ENCODE measurements around the gene SH3BP2. TPM values are rescaled to one million over a fixed set of nuclear protein-coding genes. Genes with fewer than 3 reads are reported as not detected.
"Not testable (repeated sequence)": the region's sequence is repeated elsewhere in the genome, so short reads cannot be mapped to it uniquely, and the experiment has no call there.

SH3BP2 gene
- total RNA-seq, 1 experiment from 2014 or later, result 9.6 TPM

DNA sequence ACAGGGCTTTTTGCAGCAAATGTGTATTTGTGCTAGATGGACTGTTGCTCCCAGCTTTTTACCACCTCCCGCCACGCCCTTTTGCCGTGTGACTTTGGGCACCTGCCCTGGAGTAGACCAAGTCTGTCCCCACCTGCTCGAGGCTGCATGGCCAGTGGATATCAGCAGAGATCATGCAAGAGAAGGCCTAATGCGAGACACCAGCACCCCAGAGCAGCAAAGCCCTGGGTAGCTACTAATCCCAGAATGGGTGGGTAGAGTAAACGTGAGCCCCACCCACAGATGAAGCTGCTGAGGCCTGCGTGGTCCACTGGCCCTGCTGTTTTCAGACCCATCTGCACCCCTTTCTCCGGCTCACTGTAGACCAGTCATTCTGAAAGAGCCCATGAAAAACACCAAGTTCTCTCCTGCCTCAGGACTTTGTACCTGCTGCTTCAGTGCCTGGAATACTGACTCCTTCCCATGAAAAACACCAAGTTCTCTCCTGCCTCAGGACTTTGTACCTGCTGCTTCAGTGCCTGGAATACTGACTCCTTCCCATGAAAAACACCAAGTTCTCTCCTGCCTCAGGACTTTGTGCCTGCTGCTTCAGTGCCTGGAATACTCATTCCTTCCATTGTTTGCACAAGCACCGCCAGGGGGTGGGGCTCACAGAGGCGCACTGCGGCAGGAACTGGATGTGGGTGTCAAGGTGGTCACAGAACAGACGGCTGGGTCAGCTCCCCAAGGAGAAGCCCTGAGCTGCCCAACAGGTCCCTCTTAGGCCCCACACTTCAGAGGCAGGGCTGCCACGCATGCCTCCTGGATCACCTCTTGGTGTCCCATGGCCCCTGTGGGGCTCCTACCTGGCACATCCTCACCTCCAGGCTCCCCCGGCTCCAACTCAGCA lies 31.6 kb upstream of the SH3BP2 start:
- H3K4me3 ChIP-seq, result no peak overlapping the region
- H3K36me3 ChIP-seq, result no peaks in the 10 kb centered on the region
- no peaks in the 10 kb centered on the region for H3K9me3 ChIP-seq
- no peak for DNase-seq
- H3K27me3 ChIP-seq, result no peaks in the 10 kb centered on the region

DNA sequence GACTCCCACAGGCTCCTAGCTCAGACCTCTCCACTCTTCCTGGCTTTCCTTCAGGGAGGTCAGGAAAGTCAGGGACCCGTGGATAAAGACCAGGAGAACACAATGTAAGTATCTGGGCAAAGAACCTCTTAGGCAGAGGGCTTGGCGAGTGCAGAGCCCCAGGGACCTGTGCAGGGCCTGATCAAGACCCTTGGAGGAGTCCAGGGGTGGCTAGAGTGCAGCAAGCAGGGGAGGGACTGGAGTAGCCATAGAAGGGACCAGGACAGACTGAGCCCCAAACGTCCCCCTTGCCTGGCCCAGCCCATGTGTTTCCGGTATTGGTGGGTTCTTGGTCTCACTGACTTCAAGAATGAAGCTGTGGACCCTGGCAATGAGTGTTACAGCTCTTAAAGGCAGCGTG lies 30.8 kb upstream of the SH3BP2 start:
- Histone ChIP-seq H3K36me3 (no peaks in the 10 kb centered on the region), H3K9me3 (no peaks in the 10 kb centered on the region)

GRCh38 chr4:2762486-2763370 lies 30.2 kb upstream of the SH3BP2 start:
- H3K27me3 ChIP-seq, H3K9me3 ChIP-seq, H3K4me3 ChIP-seq, H3K36me3 ChIP-seq, DNase-seq: not testable (repeated sequence)

More for the DNA sequence above, 30.8 kb upstream of the SH3BP2 start:
- no peak for DNase-seq
- H3K4me3 ChIP-seq, result no peak overlapping the region
- no peaks in the 10 kb centered on the region for H3K27me3 ChIP-seq

GRCh38 chr4:2763511-2763967 lies 29.3 kb upstream of the SH3BP2 start:
- no peaks in the 10 kb centered on the region for H3K36me3 ChIP-seq
- no peak overlapping the region; the same call in 1 of the 2 replicates for H3K4me3 ChIP-seq
- no peaks in the 10 kb centered on the region for H3K27me3 ChIP-seq
- H3K9me3 ChIP-seq, result no peaks in the 10 kb centered on the region
- DNase-seq, result no peak

DNA sequence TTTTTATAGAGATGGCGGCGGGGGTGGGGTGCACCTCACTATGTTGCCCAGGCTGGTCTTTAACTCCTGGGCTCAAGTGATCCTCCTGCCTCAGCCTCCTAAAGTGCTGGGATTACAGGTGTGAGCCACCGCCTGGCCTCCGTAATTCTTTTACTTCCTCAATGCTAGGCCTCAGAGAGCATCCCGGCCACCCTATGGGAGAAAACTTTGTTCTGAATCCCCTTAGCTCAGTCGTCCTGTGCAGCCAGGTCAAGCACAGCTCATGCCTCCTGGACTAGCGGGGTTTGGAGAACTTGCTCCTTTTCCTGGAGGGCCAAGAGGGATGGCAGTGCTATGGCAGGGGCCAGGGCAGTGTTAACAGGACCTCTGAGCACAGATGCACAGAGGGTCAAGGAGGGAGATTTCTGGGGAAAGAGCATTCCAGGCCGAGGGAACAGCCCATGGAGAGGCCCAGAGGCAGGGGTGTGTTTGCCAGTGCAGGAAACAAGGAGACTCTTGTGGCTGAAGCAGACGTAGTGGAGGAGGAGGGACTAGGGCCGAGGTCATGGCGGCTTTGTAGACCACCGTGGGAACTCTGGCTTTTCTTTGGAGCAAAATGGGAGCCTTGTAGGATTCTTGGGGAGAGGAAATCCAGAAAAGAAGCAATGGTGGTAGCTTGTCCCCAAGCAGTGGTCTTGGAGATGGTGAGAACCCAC lies 26.9 kb upstream of the SH3BP2 start:
- no peaks in the 10 kb centered on the region for H3K27me3 ChIP-seq
- H3K9me3 ChIP-seq, result no peaks in the 10 kb centered on the region
- DNase-seq, result no peak
- no peak overlapping the region for H3K4me3 ChIP-seq
- no peaks in the 10 kb centered on the region for H3K36me3 ChIP-seq

DNA sequence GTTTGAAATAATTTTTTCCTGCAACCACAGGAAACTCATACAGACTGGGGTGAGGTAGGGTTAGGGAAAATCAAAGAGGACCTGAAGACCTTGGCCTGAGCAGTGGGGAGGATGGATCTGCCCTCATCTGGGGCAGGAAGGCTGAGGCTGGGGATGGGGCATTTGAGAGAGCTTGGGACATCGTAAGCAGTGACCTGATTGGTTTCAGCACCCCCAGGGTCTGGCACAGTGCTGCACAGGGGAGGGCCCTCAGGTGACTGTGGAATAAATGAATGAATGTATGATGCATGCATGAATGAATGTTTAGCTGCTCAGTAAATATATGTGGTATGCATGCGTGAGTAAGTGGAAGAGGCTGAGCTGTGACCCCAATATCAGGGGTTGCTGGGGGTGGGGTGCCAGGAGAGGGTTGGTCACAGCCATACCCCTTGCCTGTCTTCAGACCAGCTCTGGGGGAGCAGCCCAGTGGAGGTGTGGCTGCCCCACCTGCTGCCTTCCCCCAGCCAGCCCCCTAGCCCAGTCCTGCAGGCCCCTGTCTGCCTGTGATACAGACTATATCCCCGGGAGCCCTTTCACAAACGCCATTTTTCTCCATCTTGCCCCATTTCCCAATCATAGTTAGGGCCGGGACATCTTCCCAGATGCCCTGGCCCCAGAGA lies 25.7 kb upstream of the SH3BP2 start:
- Histone ChIP-seq H3K36me3 (no peaks in the 10 kb centered on the region), H3K27me3 (no peaks in the 10 kb centered on the region), H3K9me3 (no peaks in the 10 kb centered on the region), H3K4me3 (no peak overlapping the region)
- no peak for DNase-seq

DNA sequence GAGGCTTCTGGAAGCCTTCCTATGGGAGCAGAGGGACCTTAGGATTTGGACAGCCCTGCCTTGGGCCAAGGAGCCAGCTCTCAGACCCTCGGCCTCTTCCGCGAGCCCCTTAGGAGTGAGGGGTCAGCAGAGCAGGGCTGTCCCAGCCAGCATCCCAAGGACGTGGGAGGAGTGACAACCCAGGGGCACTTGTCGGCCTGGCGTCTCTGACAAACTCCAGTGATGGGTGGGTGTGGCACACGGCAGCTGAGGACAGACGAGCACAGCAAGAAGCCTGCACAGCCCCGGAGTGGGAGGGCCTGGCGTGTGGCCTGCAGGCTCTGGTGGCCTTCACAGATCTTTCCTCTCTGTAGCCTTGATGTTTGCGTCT lies 25.2 kb upstream of the SH3BP2 start:
- no peak for DNase-seq
- no peak overlapping the region for H3K4me3 ChIP-seq

DNA sequence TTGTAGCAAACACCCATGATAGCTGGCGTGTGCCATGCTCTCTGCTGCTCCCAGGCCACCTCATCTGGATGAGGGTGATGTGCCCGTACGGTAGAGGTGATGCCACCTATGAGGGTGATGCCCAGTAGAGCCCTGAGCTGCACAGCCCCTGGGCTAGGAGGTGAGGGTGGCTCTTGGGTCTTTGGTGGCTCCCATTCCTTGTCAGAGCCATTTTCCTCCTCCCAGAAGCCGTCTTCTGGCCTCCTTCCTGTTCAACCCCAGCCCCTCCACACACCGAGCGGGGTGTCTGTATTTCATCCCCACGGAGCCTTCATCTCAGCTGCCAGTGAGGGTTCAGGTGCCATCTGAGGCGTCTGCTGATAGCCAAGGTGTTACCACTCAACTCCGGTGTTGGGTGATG lies 24.8 kb upstream of the SH3BP2 start:
- Histone ChIP-seq H3K4me3 (no peak overlapping the region), H3K9me3 (no peaks in the 10 kb centered on the region), H3K36me3 (no peaks in the 10 kb centered on the region), H3K27me3 (no peaks in the 10 kb centered on the region)
- no peak for DNase-seq

More for the DNA sequence above, 25.2 kb upstream of the SH3BP2 start:
- Histone ChIP-seq H3K27me3 (no peaks in the 10 kb centered on the region), H3K36me3 (no peaks in the 10 kb centered on the region), H3K9me3 (no peaks in the 10 kb centered on the region)

DNA sequence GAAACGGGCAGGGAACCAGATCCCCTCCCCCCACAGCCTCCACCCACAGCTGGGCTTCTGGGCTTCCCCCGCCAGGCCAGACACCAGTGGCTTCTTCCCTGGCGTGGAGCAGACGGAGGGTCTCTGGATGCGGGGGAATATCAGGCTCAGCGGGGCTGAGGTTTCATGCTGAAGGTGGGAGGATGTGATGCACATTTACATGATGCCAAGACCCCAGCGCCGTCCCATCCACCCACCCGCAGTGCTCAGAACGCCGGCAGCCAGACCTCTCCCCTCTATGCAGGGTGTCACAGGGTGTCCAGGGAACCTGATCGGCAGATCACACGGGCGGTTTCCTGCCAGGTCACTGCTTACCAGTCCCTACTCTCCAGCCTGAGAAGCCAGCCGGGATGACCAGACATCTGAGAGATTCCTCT lies 24.0 kb upstream of the SH3BP2 start:
- DNase-seq, result no peak
- H3K27me3 ChIP-seq, result no peaks in the 10 kb centered on the region
- H3K36me3 ChIP-seq, result no peaks in the 10 kb centered on the region
- H3K9me3 ChIP-seq, result no peaks in the 10 kb centered on the region
- H3K4me3 ChIP-seq, result no peak overlapping the region

- H3K27me3 ChIP-seq, result no peaks in the 10 kb centered on the region
- H3K36me3 ChIP-seq, result no peaks in the 10 kb centered on the region
- no peak overlapping the region for H3K4me3 ChIP-seq
- no peak for DNase-seq
- H3K9me3 ChIP-seq, result no peaks in the 10 kb centered on the region
Measured at GRCh38 chr4:2771264-2771663, 21.6 kb upstream of the SH3BP2 start.

GRCh38 chr4:2780643-2781042 lies 12.2 kb upstream of the SH3BP2 start:
- H3K9me3 ChIP-seq, H3K27me3 ChIP-seq, DNase-seq, H3K36me3 ChIP-seq, H3K4me3 ChIP-seq: not testable (repeated sequence)

DNA sequence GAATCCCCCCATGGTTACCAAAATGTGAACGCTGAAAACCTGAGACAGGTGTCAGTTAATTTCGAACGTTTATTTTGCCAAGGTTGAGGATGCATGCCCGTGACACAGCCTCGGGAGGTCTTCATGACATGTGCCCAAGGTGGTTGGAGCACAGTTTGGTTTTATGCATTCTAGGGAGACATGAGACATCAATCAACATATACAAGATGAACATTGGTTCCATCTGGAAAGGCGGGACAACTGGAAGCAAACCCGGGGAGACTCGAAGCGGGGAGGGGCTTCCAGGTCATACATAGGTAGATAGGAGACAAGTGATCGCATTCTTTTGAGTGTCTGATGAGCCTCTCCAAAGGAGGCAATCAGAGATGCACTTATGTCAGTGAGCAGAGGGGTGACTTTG lies 11.0 kb upstream of the SH3BP2 start:
- DNase-seq, result no peak
- no peaks in the 10 kb centered on the region for H3K27me3 ChIP-seq
- no peaks in the 10 kb centered on the region for H3K36me3 ChIP-seq
- no peak overlapping the region for H3K4me3 ChIP-seq
- no peaks in the 10 kb centered on the region for H3K9me3 ChIP-seq

DNA sequence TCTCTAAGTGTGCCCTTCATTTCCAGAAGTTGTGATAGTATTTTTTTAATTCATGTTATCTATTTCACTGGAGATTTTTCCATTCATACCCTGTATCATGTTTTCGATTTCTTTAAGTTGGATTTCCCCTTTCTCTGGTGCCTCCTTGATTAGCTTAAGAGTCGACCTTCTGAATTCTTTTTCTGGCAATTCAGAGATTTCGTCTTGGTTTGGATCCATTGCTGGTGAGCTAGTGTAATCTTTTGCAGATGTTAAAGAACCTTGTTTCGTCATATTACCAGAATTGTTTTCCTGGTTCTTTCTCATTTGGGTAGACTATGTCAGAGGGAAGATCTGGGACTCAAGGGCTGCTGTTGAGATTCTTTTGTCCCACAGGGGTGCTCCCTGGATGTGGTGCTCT lies 9.1 kb upstream of the SH3BP2 start:
- H3K27me3 ChIP-seq, result no peaks in the 10 kb centered on the region
- DNase-seq, result no peak
- no peak overlapping the region for H3K4me3 ChIP-seq
- no peaks in the 10 kb centered on the region for H3K36me3 ChIP-seq
- no peaks in the 10 kb centered on the region for H3K9me3 ChIP-seq

GRCh38 chr4:2785613-2786012 lies 7.3 kb upstream of the SH3BP2 start:
- no peak for DNase-seq
- no peaks in the 10 kb centered on the region for H3K36me3 ChIP-seq
- H3K4me3 ChIP-seq, result no peak overlapping the region
- no peaks in the 10 kb centered on the region for H3K27me3 ChIP-seq
- no peaks in the 10 kb centered on the region for H3K9me3 ChIP-seq

DNA sequence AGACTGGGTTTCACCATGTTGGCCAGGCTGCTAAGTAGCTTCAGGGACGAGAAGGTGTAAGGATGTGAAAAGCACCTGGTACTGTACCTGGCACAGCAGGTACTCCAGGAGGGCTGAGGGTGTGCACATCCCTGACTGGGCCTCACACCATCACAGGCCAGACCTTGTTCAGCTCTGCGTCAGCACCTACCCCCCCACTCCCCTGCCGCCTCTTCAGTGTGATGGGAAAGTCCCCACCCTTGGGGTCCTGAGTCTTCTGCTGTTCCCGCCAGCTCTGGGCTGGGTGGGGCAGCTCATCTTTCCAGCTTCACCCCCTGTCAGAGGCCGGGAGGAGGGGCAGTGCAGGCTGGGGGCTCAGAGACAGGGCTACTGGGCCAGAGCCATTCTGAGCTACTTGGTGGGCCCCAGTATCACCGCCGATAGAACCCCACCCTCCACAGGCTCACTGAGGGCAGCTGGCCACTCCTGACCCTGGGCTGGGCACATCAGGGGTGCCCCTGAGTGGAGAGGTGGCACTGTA lies 6.7 kb upstream of the SH3BP2 start:
- no peak overlapping the region for H3K4me3 ChIP-seq
- H3K9me3 ChIP-seq, result no peaks in the 10 kb centered on the region
- no peaks in the 10 kb centered on the region for H3K36me3 ChIP-seq
- DNase-seq, result no peak
- H3K27me3 ChIP-seq, result no peaks in the 10 kb centered on the region

GRCh38 chr4:2786794-2787229 lies 6.1 kb upstream of the SH3BP2 start:
- Histone ChIP-seq H3K4me3 (no peak overlapping the region), H3K9me3 (no peaks in the 10 kb centered on the region), H3K36me3 (no peaks in the 10 kb centered on the region), H3K27me3 (no peaks in the 10 kb centered on the region)
- DNase-seq, result no peak
